NCI-H1105 treated with DMSO at 0.1 percent for 48 hours (cell line): Measurements from ENCODE around the gene LBHD2.

Experiments
- DNase-seq: peaks from one replicate; lab custom pipeline; 2025; lab: John Stamatoyannopoulos, UW

The LBHD2 gene

DNA sequence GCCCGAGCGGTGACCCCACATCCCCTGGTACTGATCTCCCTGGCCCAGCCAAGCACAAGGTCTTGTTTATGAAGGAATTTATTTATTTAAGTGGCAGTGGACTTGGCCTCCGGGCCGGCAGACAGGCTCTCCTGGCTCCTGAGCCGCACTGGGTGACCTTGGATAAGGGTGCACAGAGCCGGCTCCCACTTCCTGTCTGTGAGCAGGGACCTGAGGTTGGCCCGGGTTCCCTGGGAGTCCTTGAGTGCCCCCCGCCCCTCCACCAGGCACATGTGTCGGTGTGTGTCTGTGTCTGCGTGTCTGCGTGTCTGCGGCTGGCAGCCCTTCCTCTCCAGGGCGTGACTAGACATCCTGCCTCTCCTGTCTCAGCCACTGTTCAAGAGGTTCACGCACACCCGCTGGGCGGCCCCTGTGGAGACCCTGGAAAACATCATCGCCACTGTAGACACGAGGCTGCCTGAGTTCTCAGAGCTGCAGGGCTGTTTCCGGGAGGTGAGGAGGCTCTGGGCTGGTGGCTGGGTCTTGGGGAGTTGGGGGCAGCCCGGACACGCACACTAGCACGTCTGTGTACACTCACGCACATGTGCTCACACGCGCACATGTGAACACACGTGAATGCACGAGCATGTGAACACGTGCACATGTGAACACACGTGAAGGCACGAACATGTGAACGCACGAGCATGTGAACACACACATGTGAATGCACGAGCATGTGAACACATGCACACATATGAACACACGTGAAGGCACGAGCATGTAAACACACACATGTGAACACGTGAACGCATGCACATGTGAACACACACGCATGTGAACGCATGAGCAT, 48.6 kb downstream of the LBHD2 start:
- DNase-seq = no peak

DNA sequence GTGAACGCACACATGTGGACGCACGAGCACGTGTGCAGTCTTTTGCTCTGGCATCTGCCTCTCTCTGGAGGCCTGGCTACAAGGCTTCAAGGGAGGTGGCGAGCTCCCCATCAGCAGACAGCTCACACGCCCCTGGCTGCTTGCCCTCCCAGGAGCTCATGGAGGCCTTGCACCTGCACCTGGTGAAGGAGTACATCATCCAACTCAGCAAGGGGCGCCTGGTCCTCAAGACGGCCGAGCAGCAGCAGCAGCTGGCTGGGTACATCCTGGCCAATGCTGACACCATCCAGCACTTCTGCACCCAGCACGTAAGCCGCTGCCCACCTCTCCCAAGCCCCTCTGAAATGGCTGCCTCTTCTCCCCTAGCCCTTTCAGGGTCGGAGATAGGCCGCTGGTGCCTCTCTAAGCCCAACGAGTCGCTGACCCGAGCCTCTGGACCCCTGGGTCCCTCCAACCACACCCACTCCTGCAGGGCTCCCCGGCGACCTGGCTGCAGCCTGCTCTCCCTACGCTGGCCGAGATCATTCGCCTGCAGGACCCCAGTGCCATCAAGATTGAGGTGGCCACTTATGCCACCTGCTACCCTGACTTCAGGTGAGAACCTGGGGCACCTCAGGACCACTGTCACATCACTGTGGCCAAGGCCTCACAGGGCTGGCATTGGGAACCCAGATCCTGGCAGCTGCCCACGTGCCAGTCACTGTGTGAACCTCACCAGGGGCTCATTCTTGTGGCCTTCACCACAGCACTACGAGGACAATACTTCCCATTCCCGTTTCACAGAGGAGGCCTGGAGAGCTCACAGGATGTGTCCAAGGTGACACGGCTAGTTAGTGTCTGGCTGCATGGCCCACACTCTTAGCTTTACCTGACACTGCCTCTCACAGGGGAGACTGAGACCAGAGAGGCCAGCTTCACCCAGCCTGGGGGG, 49.5 kb downstream of the LBHD2 start:
- no peak for DNase-seq

DNA sequence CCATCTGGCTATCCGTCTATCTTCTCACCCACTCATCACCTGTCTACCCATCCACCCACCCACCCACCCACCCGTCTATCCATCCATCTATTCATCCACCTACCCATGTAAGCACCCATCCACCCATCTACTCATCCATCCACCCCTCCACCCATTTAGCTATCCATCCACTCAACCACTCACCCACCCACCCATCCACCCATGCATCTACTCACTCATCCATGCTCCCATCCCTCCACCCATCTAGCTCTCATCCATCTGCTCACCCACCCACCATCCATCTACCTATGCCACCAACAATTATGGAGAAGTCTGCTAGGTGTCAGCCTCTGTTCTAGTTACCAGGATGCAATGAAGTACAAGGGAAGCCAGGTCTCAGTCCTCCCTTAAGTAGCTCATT, 50.4 kb downstream of the LBHD2 start:
- DNase-seq = no peak

DNA sequence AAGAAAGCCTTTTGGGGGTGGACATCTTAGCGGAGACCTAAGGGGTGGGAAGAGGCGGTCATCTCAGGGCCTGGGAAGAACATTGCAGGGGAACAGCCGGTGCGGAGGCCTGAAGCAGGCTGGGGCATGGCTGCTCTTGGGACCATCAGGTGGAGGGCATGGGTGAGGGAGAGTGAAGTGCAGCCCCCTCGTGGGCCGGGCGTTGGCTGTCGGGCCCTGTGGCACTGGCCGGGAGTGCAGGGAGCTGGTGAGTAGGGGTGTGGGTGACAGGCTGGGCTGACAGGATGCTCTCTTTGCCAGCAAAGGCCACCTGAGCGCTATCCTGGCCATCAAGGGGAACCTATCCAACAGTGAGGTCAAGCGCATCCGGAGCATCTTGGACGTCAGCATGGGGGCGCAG, 50.9 kb downstream of the LBHD2 start:
- DNase-seq = no peak

DNA sequence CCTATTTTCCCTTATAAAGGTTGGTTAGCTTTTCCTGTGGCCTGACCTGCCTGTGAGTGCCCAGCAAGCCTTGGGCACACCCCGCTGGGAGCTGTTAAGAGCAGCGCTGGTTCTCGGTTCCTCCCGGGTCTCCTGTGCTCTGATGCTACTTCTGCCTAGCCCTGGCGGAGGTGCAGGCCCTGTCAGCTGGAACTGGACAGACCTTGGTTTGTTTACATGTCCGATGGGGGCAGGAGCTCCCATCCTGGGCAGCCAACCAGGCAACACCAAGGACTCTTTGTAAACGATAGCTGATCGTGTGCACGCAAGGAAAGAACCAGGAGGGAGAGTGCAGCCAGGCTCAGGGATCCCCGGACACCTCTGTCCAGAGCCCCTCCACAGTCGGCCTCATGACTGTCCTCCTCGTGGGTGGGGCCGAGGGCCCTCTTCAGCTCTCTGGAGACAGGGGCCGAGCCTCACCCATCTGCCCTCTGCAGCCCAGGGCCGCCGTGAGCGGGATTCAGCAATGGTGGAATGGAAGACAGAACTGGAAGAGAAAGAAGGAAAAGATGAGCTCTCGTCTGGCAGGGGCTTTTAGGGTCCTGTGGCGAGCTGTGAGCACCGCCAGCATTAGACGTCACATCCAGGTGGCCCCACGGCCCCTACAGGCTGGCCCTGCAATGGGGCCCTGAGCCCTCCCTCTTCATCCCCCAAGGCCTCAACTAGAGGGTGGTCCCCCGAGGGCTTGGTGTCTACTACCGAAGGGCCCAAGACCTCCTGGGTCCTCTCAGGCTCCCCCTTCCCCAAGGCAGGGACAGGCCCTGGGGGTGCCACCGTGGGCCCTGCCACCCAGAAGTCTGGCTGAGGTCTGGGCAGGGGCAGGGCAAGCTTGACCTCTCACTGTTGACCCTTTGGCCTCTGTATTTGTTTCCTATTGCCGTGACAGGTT, 51.6 kb downstream of the LBHD2 start:
- DNase-seq = no peak

DNA sequence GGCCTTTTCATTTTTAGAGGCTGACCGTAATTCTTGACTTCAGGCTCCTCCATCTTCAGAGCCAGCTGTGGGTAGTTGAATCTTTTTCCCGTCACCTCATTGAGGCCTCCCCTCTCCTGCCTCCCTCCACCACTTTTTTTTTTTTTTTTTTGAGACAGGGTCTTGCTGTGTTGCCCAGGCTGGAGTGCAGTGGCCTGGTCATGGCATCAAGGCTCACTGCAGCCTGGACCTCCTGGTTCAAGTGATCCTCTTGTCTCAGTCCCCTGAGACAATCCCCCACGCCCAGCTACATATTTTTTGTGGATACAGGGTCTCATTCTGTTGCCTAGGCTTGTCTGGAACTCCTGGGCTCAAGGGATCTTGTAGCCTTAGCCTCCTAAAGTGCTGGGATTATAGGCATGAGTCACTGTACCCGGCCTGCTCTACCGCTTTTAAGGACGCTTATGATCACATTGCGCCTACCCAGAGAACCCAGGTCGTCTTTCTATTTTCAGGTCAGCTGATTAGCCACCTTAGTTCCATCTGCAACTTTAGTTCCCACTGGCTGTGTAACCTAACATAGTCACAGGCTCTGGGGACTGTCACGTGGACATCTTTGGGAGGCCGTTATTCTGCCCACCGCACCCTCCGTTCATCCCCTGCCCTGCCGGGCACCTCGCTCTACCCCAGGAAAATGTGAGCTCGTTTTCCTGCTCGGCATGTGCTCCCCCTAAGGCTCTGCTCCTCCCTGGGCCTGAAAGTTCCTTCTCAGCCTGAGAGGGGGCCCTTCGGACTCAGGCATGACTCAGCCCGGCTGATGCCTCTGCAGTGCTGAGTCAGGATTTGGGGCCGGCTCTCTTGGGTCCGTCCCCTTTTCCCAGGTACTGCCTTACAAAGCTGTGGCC, 52.6 kb downstream of the LBHD2 start:
- no peak for DNase-seq

DNA sequence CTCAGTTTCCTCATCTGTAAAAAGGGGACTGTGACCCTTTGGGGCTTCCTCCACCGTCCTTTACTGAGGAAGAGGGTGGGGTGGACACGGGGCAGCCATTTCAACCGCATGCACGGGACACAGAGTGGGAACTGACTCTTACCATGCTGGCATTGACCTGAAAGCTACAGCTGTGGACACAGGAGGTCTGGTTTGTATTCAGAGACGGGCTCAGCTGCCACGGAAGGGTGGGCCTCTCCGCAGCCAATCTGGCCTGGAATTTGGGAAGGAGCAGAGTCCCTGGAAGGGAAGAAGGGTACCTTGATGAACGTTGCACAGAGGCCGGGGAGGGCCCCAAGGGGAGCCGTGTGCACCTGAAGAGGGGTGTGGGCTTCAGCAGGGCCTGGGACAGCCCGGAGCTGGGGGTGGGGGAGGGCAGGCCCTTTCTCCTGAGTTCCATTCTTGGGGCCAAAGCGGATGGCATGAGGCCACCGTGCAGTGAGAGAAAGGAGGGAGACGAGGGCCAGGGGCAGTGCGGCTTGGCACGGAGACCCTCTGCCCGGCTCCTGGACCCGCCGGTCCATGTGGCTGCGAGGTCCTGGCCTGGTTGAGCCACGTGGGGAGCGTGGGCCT, 53.8 kb downstream of the LBHD2 start:
- DNase-seq = no peak

DNA sequence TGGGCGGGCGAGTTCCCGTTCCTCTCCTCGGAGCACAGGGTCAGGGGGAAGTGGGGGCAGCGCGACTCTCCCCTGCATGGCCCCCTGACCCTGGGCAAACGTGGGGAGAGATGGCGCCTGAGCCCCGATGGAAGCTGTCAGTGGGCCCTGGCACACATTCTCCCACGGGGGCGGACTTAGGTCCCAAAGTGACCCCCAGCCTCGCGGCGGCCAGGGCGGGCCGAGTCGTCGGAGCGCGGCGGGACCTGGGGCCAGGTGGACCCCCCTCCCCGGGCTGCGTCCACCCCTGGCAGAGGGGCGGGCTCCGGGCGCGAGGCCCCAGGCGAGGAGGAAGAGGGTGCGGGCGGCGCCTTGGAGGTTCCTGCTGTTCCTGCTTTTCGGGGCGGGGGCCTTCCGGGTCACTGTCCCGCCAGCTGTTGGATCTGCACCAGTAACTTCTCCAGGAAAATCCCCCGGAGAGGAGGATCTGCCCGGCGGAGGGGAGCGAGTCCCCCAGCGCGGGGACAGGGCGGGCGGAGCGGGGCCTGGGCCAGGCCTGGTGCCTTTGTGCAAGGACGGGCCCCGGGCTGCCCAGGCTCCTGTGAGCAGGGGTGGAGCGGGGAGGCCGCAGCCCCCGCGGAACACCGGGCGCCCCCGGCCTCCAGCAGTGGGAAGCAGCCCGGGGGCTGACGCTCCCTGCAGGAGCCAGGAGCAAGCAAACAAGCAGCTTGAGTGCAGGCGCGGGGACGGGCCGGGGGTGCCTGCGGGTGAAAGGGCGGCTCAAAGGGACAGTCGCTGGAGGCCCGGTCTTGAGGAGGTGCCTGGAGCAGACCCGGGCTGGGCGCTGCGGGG, 54.5 kb downstream of the LBHD2 start:
- no peak for DNase-seq

DNA sequence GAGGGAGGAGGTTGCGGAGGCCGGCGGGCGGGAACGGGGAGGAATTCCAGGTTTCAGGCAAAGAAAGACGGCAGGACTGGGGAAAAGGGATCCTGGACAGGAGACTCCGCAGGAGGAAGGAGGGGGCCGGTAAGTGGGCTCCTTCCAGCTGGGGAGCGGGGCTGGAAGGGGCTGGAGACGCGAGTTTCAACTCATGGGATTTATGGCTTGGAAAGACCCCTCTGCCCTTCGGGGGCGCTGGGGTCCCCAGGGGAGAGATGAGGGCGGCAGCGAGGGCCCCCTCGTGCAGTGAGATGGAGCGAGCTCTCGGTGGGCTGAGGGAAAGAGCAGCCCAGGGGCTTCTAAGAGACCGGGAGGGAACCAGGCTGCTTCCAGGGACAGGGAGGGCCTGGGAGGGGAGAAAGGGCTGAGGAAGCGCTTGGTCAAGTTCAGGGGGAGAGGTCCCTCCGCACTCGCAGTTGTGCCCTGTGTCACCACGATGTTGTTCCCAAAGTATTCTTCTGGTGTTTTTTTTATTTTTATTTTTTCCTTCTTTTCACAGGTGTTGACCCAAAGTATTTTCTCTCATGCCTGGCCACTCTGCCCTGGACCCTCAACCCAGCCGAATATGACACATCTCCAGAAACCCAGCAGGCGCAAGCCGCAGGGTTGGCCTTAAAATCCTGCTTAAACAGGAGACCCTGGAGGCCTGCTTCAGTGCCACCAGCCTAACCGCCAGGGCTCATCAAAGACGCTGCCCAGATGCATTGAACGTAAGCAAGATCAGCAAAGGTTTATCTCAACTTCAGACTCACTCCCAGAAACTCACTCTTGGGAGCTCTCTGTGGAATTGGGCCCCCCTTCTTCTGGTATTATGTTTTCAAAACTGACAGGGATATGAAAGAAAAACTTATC, 55.4 kb downstream of the LBHD2 start:
- no peak for DNase-seq
